GM19240 (cell line): Measurements from ENCODE around the gene TRIM74.
"Not testable (repeated sequence)": the region's sequence is repeated elsewhere in the genome, so short reads cannot be mapped to it uniquely, and the experiment has no call there.

Experiments
- DNase-seq: peaks from one replicate; pipeline ENCODE4 v3.0.0; 2011; ENCODE audit warnings: low spot score; ENCODE audit not compliant: insufficient read length

Gene TRIM74

DNA sequence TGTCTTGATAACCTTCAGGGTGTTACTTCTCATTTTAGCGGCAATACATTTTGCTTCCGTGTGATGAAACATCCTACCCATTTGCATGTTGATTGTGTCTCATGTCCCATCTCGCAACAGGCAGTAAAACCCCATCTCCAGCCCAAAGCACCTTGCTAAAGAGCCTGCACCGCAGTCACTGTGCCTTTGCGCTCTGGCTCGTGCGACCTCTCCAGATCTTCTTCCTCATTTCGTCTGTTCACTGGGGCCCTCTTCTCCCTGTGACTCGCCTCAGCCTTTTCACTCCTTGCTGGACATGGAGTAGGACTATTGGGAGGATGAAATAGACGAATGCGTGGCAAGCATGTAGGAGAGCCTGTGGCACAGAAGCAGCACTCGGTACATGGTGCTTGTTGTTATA is 57.9 kb downstream of the TRIM74 start:
- not testable (repeated sequence) for DNase-seq
